Forelimb muscle (tissue), 1 donor: ENCODE measurements around the gene LDHA. TPM values are rescaled to one million over a fixed set of nuclear protein-coding genes. Genes with fewer than 3 reads are reported as not detected.
"Not testable (repeated sequence)": the region's sequence is repeated elsewhere in the genome, so short reads cannot be mapped to it uniquely, and the experiment has no call there.

Experiments
- DNase-seq: peaks from one replicate; pipeline ENCODE4 v3.0.0-alpha.2; 2013; ENCODE audit warnings: low read depth
- polyA plus RNA-seq: library from polyadenylated mRNA; unstranded; fragments of 120-200 nt; gene quantifications from one replicate; pipeline ENCODE4 v1.2.1, GENCODE V29; 2013; ENCODE audit not compliant: insufficient read length

LDHA gene
- polyA plus RNA-seq, 1 donor: 639 TPM

DNA sequence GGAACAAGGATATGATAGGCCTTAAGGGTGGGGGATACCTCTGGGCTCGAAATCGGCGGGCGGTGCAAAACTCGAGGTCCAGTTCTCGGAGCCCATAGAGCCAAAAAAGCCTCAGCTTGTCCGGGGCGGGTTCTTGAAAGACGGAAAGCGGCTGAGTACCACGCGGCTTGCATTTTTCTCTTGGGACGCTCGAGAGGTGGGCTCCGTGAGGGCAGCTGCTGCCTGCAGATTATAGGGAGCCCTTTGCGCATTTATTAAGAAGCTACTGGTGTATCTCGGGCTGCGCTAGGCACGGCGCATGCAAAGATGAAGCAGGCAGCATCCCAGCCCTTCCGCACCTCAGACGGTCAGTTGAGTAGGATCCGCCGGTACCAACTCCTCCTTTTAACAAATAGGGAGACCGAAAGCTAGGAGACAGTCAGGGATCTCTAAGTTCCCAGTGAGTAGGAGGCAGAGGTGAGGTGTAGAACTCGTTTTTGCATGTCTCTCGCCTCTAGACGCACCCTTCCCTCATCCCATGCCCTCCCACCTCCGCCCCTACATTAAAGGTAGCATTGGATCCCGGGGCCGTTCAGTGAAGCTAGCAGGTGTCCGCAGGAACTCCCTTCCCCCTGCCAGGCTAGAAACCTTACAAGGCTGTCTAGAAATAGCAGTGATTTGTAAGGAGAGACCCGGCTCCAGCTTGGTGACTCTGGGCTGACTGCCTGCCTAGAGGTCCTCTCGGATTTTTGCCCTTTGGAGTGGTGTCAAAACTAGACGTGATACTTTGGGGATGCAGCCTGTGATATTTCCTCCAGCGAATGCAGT, 768 bp downstream of the LDHA start:
- DNase-seq: no peak

DNA sequence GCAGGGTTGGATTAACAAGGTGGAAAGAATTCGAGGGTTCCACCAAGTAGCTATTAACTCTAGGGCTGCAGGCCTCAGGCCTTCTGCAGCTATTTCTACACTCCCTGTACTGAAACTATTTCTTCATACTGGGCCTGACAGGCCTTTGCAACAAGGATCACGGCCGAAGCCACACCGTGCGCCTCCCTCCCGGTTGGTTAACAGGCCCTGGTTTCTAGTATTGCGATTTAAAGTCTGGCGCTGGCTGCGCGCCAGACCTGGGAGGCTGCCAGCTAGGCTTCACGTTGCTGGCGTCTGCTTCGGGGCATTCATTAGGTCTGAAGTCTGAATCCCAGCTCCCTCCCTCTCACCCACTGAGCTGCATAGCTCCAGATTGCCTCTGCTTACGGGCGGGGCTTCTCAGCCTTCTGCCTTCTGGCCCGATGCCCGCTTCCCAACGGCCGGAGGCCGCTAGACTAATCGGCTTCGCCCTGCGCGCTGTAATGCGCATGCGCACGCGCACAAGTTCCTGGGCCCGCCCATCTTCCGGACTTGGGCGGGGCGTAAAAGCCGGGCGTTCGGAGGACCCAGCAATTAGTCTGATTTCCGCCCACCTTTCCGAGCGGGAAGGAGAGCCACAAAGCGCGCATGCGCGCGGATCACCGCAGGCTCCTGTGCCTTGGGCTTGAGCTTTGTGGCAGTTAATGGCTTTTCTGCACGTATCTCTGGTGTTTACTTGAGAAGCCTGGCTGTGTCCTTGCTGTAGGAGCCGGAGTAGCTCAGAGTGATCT, 1.6 kb downstream of the LDHA start:
- DNase-seq: peak; percentile 97

- DNase-seq: no peak
Measured at GRCh38 chr11:18397921-18398320, 3.6 kb downstream of the LDHA start.

DNA sequence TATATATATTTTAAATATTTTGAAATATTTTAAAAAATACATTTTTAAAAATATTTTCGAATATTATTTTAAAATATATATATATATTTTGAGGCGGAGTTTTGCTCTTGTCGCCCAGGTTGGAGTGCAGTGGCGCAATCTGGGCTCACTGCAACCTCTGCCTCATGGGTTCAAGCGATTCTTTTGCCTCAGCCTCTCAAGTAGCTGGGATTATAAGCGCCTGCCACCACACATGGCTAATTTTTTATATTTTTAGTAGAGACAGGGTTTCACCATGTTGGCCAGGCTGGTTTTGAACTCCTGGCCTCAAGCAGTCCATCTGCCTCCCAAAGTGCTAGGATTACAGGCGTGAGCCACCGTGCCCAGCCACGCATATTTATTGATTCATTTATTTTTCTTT, 6.7 kb downstream of the LDHA start:
- DNase-seq: not testable (repeated sequence)

GRCh38 chr11:18404062-18404461, 9.7 kb downstream of the LDHA start:
- DNase-seq: no peak

- not testable (repeated sequence) for DNase-seq
Measured at GRCh38 chr11:18407400-18407799, 13.0 kb downstream of the LDHA start.

DNA sequence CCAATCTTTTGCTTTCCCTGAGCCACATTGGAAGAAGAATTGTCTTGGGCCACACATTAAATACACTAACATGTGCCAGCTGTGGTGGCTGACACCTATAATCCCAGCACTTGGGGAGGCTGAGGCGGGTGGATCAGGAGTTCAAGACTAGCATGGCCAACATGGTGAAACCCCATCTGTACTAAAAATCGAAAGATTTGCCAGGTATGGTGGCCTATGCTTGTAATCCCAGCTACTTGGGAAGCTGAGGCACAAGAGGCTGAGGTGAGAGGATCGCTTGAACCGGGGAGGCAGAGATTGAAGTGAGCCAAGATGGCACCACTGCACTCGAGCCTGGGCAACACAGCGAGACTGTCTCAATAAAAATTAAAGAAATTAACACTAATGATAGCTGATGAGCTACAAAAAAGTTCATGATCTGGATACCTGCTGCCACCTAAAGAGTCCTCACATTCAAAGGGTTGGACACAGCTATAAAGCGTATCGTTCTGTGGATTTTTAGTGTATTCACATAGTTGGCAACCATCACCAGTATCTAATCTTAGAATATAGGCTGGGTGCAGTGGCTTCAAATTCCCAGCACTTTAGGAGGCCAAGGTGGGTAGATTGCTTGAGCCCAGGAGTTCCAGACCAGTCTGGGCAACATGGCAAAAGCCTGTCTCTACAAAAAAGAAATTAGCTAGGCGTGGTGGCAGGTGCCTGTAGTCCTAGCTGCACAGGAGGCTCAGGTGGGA, 14.4 kb downstream of the LDHA start:
- no peak for DNase-seq

- no peak for DNase-seq
Measured at GRCh38 chr11:18416459-18416858, 22.1 kb downstream of the LDHA start.

- DNase-seq: no peak
Measured at GRCh38 chr11:18419040-18419439, 24.7 kb downstream of the LDHA start.

DNA sequence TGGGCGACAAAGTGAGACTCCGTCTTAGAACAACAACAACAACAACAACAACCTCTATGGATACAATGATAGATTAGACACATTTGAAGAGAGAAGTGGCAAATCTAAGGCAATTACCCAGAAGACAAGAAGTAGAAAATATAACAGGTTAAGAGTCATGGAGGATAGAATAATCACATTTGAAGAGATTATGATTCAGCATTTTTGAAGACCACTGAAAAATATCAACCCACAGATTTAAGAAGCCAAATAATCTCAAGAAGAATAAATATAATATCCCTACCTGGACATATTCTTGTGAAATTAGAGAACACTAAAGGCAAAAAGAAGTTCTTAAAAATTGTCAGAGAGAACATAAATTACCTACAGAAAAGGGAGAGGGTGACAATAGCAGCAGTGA, 25.7 kb downstream of the LDHA start:
- DNase-seq: no peak

DNA sequence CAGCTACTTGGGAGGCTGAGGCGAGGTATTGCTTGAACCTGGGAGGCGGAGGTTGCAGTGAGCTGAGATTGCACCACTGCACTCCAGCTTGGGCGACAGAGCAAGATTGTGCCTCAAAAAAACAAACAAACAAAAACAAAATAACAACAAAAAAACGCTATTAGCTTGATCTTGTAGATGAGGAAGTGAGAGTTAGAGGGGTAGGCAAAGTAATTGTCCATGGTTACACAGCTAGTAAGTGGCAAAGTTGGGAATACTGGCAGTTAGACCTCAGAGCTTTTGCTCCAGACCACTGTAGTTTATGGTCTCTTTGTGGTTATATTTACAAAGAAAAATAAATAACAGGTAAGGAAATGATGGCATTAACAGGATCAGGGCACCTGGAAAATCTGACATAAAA, 32.9 kb downstream of the LDHA start:
- no peak for DNase-seq

DNA sequence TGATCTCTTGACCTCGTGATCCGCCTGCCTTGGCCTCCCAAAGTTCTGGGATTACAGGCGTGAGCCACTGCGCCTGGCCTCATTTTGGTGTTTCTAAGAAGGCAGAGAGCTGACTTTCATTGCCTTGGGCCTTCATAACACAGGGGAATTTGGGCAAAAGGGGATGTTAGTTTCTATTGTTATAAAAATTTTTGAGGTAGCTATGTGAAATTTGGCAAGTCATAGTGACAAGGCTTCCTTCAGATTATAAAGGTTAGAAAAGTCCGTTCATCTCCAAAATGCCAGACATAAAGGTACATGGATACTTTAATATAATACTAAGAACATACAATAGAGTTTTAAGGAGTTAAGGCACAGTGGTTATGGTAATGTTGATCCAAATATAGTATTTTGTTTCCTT, 35.0 kb downstream of the LDHA start:
- no peak for DNase-seq

- DNase-seq: no peak
Measured at GRCh38 chr11:18438691-18439090, 44.3 kb downstream of the LDHA start.

DNA sequence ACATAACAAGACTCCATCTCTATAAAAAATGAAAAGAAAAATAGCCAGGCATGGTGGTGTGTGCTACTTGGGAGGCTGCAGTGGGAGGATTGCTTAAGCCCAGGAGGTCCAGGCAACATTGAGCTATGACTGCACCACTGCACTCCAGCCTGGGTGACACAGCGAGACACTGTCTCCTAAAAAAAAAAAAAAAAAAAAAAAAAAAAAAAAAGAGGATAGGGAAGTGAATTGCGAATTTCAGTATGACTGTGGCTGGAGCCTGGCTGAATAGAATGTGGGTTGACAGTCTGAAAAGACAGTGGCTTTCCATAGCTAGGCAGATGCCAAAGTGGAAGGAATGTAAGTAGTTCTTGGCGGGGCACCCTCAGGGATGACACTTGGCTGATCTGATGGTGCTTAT, 54.9 kb downstream of the LDHA start:
- DNase-seq: no peak

DNA sequence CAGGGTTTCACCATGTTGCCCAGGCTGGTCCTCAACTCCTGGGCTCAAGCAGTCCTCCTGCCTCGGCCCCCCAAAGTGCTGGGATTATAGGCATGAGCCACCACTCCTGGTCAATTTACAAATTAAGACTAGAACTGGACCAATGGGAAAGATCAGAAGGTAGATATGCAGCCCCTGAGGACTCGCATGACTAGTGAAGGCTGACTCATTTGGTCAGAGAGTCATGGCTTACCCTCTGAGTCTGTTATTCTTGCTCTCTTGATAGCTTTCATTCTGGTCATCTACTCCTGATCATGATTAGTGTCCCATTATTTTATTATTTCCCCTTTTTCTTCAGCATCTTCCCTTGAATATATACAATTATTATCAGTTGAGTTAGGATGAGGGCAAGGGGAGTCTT, 58.6 kb downstream of the LDHA start:
- DNase-seq: no peak

DNA sequence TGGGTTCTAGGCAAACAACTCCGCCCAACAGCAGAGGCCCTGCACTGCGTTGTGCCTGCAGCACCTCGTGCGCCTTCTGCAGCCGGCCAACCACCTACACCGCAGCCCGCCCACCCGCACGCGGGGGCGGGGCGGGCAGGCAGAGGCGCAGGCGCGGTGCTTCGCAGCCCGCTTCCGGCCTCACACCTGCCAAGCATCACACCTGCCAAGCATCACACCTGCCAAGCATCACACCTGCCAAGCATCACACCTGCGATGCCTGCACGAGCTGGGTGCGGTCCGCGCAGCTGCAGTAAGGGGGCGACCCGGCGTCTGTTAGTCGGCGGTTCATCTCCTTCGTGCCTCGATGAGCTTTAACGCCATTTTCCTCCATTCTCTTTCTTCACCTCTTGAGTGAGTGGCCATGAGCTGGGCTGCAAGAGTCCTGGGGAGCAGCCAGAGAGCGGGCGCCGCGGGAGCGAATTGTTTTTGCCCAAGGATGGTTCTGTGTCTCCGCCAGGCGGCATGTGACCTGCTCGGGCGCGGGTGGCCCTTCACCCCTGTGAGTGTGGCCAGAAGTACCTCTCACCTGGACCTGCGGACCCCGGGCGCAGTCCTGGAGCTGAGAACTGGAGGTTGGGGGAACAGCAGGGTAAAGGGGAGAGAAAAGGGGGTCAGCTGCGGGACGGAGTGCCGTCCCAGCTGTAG, 61.5 kb downstream of the LDHA start, which contains the start of gene LDHAL6A:
Gene LDHAL6A, plus strand, starts transcription at position 171 of the 687 bp plus-strand sequence. CDS start 825 bp downstream, outside the sequence.
- DNase-seq: no peak

DNA sequence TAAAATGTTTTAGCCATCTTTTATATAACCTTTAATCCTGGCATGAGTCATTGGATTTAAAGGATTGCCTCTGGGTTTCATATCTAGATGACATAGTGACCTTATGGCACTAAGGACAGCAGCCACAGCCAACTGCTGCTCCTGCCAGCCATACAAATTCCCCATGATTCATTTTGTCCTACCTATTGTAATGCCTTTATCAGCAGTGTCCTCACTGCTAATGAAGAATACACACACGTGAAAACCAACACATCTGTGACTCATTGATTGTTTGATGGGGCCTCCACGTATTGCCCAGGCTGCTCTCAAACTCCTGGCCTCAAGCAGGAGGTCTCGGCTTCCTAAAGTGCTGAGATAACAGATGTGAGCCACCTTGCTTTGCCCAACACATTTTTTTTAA, 63.1 kb downstream of the LDHA start:
- no peak for DNase-seq
